Uterus (tissue), 4 donors: Measurements from ENCODE around the gene FBXL2. TPM values are rescaled to one million over a fixed set of nuclear protein-coding genes. Genes with fewer than 3 reads are reported as not detected.

ENCODE experiments used
- DNase-seq, 2 donors: peaks; one replicate each; pipeline ENCODE4 v3.0.0-alpha.2; 2019 to 2020
- H3K27ac ChIP-seq, 2 donors: fragments of 200-600 bp; sonication (generic); 1 replicate in 1 of 2; 2 replicates in 1 of 2; pipeline ENCODE4 v1.5.1; 2016 to 2018
- H3K27me3 ChIP-seq, 2 donors: fragments of 200-600 bp; sonication (generic); one replicate each; pipeline ENCODE4 v1.5.1; 2018 to 2019; ENCODE audit warnings: control low read depth in 1 of 2
- H3K36me3 ChIP-seq, 2 donors: fragments of 200-600 bp; sonication (generic); one replicate each; pipeline ENCODE4 v1.5.1; 2019; ENCODE audit warnings: control low read depth in 1 of 2
- H3K4me1 ChIP-seq, 2 donors: fragments of 200-600 bp; sonication (generic); one replicate each; pipeline ENCODE4 v1.5.1; 2018 to 2019; ENCODE audit warnings: control low read depth in 1 of 2
- H3K4me3 ChIP-seq, 2 donors: fragments of 200-600 bp; sonication (generic); 1 replicate in 1 of 2; 2 replicates in 1 of 2; pipeline ENCODE4 v1.5.1; 2018 to 2019; ENCODE audit warnings: mild to moderate bottlenecking in 1 of 2
- H3K9me3 ChIP-seq, 2 donors: fragments of 200-600 bp; sonication (generic); one replicate each; pipeline ENCODE4 v1.5.1; 2019; ENCODE audit warnings: control low read depth in 1 of 2
- CTCF ChIP-seq, 4 experiments: fragments of 200-600 bp in 2 of 4; fragments of 450-650 bp in 2 of 4; sonication (generic) in 2 of 4; IDR thresholded peaks; one replicate each; pipeline ENCODE4 v1.5.1; 2016 to 2019; ENCODE audit warnings: antibody characterized with exemption in 4 of 4, mild to moderate bottlenecking in 2 of 4, moderate library complexity in 1 of 4
- POLR2A ChIP-seq, 2 donors: fragments of 450-650 bp; IDR thresholded peaks; one replicate each; pipeline ENCODE4 v1.6.1; 2016; ENCODE audit warnings: antibody characterized with exemption in 2 of 2, mild to moderate bottlenecking in 1 of 2, moderate library complexity in 1 of 2
- intact Hi-C: fragments of 100-400 bp; cut with DNase I; formaldehyde crosslinking; loops from one replicate; pipeline ENCODE4 v1.15.1; 2023; ENCODE audit warnings: low total_unique reads
- small RNA-seq: library from RNA; depleted of rRNA; stranded (forward); fragments of <200 nt; gene quantifications from one replicate; pipeline ENCODE3, GENCODE V24; 2016
- total RNA-seq, 4 donors: library from RNA; depleted of rRNA in 3 of 4; stranded (reverse); fragments of >200 nt in 3 of 4; gene quantifications; one replicate each; pipeline versions ENCODE4 v1.1.0 to v1.2.4, GENCODE V29; 2014 to 2023
- donor health status: DM: yes; HTN: yes; CAD: no.

The FBXL2 gene
- total RNA-seq, 4 donors from 2014 or later: 10.2 to 24.3 (median 14.1) TPM; not detected in 1

GRCh38 chr3:33433843-33434242 is 156.6 kb downstream of the FBXL2 start:
- Histone ChIP-seq H3K27ac (no peak overlapping the region), H3K9me3 (no peaks in the 10 kb centered on the region), H3K36me3 (no peaks in the 10 kb centered on the region), H3K4me1 (peaks cover 0 to 13% of the 10 kb centered on the region in 2 donors), H3K27me3 (no peaks in the 10 kb centered on the region), H3K4me3 (no peak overlapping the region)
- no peak for TF ChIP-seq POLR2A (IDR thresholded peaks at IDR 0.05)
- TF ChIP-seq CTCF (IDR thresholded peaks at IDR 0.05): no peak
- DNase-seq: no peak
- intact Hi-C loops: no loop called here

Small RNA genes lying within 50 kb of the gene (small RNA-seq; reads per million reads assigned to genes)
- not detected for gene RNU7-110P

Other genes starting within 250 kb of the FBXL2 start
- 10 to 100 TPM; 42.6 to 95.0 (median 55.3) TPM for gene GLB1, start 180.3 kb upstream of the FBXL2 start, total RNA-seq
- 1 to 10 TPM; 4.4 to 7.6 (median 6.9) TPM for gene TMPPE, start 180.3 kb upstream of the FBXL2 start, total RNA-seq
- gene CRTAP, start 163.4 kb upstream of the FBXL2 start, total RNA-seq: 100 to 1,000 TPM; 174 to 687 (median 286) TPM
- 10 to 100 TPM in 1 of 4 donors, 1 to 10 TPM in 3; 2.6 to 11.8 (median 6.9) TPM for gene SUSD5, start 58.6 kb upstream of the FBXL2 start, total RNA-seq
- gene UBP1, start 163.0 kb downstream of the FBXL2 start, total RNA-seq: 10 to 100 TPM; 25.6 to 86.3 (median 51.2) TPM